GM21528 (cell line): Measurements from ENCODE around the gene ERAP2.
"Not testable (repeated sequence)": the region's sequence is repeated elsewhere in the genome, so short reads cannot be mapped to it uniquely, and the experiment has no call there.

Experiments
- ATAC-seq: cut with Tn5 transposase; IDR thresholded peaks from one replicate; pipeline ENCODE4 v1.9.1; 2021; ENCODE audit warnings: mild to moderate bottlenecking, moderate library complexity; ENCODE audit not compliant: unreplicated experiment, low FRiP score

ERAP2 gene

GRCh38 chr5:96930589-96930988, 54.3 kb downstream of the ERAP2 start:
- ATAC-seq, result no peak

- ATAC-seq, result not testable (repeated sequence)
Observed at GRCh38 chr5:96931037-96931436, 54.7 kb downstream of the ERAP2 start.

DNA sequence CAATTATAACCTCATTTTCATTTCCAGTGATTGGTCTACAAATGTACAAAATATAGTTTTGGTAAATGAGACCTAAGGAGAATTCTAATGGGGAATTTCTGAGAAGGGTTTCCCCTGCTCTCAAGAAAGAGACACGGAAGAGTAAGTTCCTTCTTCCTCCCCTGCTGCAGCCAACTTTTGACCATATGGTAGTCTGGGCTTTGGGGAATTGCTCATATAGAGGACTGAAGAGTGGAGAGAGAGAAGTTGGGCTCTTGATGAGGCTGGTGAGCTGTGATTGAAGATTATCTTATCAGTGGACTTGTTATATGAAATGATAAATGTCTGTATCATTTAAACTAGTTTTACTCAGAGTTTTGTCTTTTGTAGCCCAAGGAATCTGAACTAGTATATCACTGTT, 55.3 kb downstream of the ERAP2 start:
- ATAC-seq, result no peak

DNA sequence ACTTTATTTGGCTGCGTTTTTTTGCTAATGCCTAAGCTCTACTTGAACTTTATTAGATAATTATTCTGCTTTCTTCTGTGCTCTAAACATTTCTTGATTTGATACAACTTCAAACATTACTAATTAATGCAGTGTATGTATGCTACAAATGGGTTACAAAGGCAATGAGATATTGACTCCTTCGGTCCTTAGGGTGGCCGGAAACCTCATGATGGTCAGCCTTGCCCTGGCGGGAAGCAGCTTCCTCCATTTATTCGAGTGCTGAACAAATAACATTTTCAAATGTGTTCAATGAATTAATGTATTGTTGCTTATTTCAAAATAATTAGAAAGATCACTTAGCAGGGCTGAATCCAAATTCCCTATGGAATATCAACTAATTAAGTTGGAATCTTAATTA, 55.7 kb downstream of the ERAP2 start:
- no peak for ATAC-seq

- peak; percentile 6 for ATAC-seq
Observed at GRCh38 chr5:96933764-96934707, 57.7 kb downstream of the ERAP2 start.

- peak; percentile 71 for ATAC-seq
Observed at GRCh38 chr5:96934708-96935558, 58.6 kb downstream of the ERAP2 start.

GRCh38 chr5:96935559-96936430, 59.5 kb downstream of the ERAP2 start, which contains the start of gene LNPEP:
Gene LNPEP (plus strand): TSS chr5:96936080. CDS start chr5:96936156, 76 bp downstream.
- peak; percentile 58 for ATAC-seq

DNA sequence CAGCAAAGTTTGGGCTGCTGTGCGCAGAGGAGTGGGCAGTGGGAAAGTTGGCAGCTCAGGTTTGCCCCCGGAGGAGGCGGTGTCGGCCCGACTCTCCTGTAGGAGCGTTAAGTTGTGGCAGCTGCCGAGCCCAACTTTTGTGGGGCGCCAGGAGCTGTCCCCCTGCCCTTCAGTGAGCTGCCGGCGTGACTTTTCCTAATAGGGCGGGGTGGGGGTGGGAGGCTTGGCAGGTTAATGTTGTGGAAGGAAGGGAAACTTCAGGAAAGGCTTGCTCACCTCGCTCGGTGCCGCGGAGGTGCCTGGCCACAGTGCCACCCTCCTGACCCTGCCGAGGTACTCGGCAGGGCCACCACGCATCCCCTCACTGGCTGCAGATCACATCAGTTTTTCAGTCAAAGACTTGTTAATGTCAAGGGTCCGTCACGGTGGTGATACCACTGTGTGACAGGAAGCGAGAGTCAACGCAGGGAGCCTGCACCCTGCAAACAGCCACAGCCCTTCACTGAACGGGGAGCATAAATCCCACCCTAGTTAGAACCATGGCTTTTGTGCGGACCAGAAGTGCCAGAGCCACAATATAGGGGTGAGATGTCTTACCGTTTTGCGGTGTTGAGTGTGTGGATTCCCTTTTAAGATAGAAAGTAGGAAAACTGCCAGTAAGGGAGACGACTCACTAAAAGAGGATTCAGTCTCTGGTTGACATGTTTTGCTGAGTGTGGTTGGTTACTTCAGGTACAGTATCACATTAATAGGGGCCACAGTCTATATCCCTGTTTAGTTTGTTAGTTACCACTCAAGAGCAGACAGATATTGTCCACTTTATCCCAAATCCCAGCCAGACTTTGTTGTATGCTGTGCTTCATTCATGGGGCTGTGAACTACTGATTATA, 60.4 kb downstream of the ERAP2 start:
- ATAC-seq, result peak; percentile 21

- no peak for ATAC-seq
Observed at GRCh38 chr5:96940586-96940985, 64.3 kb downstream of the ERAP2 start.

DNA sequence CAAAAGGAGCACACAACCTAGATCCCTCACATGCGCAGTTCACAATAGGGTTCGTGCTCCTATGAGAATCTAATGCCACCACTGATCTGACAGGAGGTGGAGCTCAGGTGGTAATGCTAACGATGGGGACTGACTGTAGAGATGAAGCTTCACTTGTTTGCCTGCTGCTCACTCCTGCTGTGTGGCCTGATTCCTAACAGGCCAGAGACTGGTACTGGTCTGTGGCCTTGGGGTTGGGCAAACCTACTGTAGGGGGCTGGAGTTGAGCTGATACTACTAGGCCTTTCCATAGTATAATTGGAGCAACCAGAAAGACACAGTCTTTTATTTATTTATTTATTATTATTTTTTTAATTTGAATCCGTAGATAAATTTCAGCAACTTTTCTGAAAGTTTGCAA, 64.8 kb downstream of the ERAP2 start:
- no peak for ATAC-seq

DNA sequence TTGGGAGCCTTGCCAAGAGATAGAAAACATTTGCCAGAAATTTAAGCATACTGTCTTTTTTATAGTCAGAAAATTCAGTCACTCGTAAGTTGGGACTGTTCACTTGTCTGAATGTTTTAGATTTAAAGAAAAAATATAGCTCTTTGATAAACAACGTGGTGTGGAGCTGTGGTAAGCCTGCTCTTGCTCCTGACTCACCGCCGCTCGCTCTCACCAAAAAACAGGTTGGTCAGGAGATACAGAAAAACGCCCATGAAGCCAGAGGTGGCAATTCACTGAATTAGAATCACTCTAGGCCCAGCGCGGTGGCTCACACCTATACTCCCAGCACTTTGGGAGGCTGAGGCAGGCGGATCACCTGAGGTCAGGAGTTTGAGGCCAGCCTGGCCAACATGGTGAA, 65.8 kb downstream of the ERAP2 start:
- no peak for ATAC-seq

- no peak for ATAC-seq
Observed at GRCh38 chr5:96942911-96943310, 66.6 kb downstream of the ERAP2 start.

DNA sequence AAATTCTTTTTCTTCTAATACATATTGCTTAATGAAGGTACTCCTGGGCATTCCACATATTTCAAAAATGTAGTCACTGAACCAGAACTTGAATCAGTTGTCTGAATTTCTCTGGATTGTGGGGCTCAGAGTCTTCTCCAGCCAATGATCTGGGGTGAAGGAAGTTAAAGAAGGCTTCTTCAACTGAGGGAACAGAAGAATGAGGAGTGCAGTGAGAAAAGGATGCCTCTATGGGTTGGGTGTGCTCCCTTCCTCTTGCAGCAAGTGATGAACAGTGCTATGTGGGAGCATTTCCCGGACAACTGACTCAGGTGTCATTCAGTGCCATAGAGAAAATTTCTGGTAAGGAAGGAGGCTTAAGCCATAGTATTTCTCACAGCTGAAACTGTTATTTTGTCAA, 67.5 kb downstream of the ERAP2 start:
- no peak for ATAC-seq

GRCh38 chr5:96945144-96945897, 69.0 kb downstream of the ERAP2 start:
- ATAC-seq, result no peak

- ATAC-seq, result no peak
Observed at GRCh38 chr5:96946381-96946780, 70.1 kb downstream of the ERAP2 start.

GRCh38 chr5:96952118-96952750, 75.9 kb downstream of the ERAP2 start:
- no peak for ATAC-seq

DNA sequence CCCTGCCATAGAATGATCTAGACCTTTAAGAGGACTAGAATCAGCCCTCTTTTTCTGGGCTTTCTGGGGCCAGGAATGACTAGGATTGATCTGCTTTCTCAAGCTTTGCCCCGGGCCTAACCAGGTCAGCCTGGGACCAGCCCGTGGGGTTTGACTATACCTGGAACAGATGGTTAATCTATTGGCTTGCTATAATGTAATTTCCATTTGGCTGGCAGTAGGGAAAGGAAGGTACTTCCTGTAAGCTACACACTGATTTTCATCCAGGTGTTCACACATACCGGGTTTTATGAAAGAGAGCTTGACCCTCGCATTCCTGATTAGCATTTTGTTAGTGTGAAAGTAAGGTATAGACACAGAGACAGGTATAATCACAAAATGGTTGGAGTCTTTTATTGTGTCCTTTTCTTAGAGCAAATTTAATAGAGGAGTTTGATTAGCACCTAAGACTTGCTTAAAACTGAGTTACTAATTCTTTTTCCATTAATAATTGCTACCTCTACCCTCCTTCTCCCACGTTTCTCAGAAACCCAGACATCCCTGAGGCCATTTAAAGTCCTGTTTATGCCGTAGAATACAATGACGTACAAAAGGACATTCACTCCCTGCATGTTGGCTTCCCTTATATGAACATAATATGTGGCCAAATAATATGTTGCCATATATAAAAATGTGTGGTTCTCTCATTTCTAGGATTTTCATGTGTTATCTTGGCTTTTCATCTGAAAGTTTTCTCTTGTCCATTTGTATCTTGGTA, 76.9 kb downstream of the ERAP2 start:
- ATAC-seq, result no peak
